CD14-positive monocyte (primary cell): ENCODE measurements around the gene HMOX1. TPM values are rescaled to one million over a fixed set of nuclear protein-coding genes. Genes with fewer than 3 reads are reported as not detected.
A peak's percentile ranks its signal among the peaks of the same experiment; 100 is the strongest.

Experiments
- DNase-seq, 3 donors: peaks; one replicate each; pipeline ENCODE4 v3.0.0-alpha.2; 2011 to 2022
- H2AFZ ChIP-seq: 2 replicates; pipeline ENCODE4 v1.6.0; 2012; ENCODE audit warnings: mild to moderate bottlenecking, low read depth, low read length, inconsistent platforms; ENCODE audit not compliant: insufficient read depth, poor library complexity, severe bottlenecking
- H3K27ac ChIP-seq, 2 donors: 1 replicate in 1 of 2; 2 replicates in 1 of 2; pipeline ENCODE4 v1.5.1; 2012 to 2013; ENCODE audit warnings: low read length in 2 of 2, control low read depth in 1 of 2, inconsistent platforms in 1 of 2, low read depth in 1 of 2, mild to moderate bottlenecking in 1 of 2
- H3K27me3 ChIP-seq, 2 donors: one replicate each; pipeline versions ENCODE4 v1.6.0 to v1.6.1; 2011 to 2013; ENCODE audit warnings: low read length in 2 of 2; ENCODE audit not compliant: control insufficient read depth in 2 of 2, insufficient read depth in 2 of 2
- H3K36me3 ChIP-seq, 2 donors: replicated peaks in 1 of 2; 1 replicate in 1 of 2; 2 replicates in 1 of 2; pipeline versions ENCODE4 v1.5.1 to v1.6.1; 2012 to 2013; ENCODE audit warnings: low read length in 2 of 2, control low read depth in 1 of 2, inconsistent platforms in 1 of 2, mild to moderate bottlenecking in 1 of 2; ENCODE audit not compliant: insufficient read depth in 2 of 2, control insufficient read depth in 1 of 2
- H3K4me1 ChIP-seq, 2 donors: 1 replicate in 1 of 2; 2 replicates in 1 of 2; pipeline versions ENCODE4 v1.5.1 to v1.6.1; 2012 to 2013; ENCODE audit warnings: low read length in 2 of 2, control low read depth in 1 of 2, inconsistent platforms in 1 of 2, mild to moderate bottlenecking in 1 of 2, moderate library complexity in 1 of 2; ENCODE audit not compliant: insufficient read depth in 2 of 2, control insufficient read depth in 1 of 2
- H3K4me2 ChIP-seq: replicated peaks from 2 replicates; pipeline ENCODE3; 2012; ENCODE audit warnings: low read length, moderate library complexity, mild to moderate bottlenecking; ENCODE audit not compliant: poor library complexity, severe bottlenecking; ENCODE audit errors: extremely low read depth
- H3K4me3 ChIP-seq, 3 experiments: fragments of 200-600 bp in 1 of 3; sonication (generic) in 1 of 3; replicated peaks in 1 of 3; 1 replicate in 2 of 3; 2 replicates in 1 of 3; pipeline ENCODE4 v1.5.1; 2011 to 2013; ENCODE audit warnings: low read length in 3 of 3, mild to moderate bottlenecking in 3 of 3, control low read depth in 2 of 3, low read depth in 2 of 3, inconsistent platforms in 1 of 3, moderate library complexity in 1 of 3
- H3K79me2 ChIP-seq: 2 replicates; pipeline ENCODE4 v1.6.0; 2012; ENCODE audit warnings: mild to moderate bottlenecking, control low read depth, inconsistent platforms, low read length, moderate library complexity; ENCODE audit not compliant: insufficient read depth
- H3K9ac ChIP-seq: 2 replicates; pipeline ENCODE4 v1.6.0; 2017; ENCODE audit warnings: low read length, mild to moderate bottlenecking; ENCODE audit not compliant: insufficient read depth, poor library complexity, severe bottlenecking
- H3K9me3 ChIP-seq, 2 donors: replicated peaks in 1 of 2; 1 replicate in 1 of 2; 2 replicates in 1 of 2; pipeline versions ENCODE4 v1.5.1 to v1.6.1; 2012 to 2013; ENCODE audit warnings: low read length in 2 of 2, control low read depth in 1 of 2; ENCODE audit not compliant: control insufficient read depth in 1 of 2, insufficient read depth in 1 of 2
- H4K20me1 ChIP-seq: 2 replicates; pipeline ENCODE4 v1.6.0; 2012; ENCODE audit warnings: mild to moderate bottlenecking, low read length, control low read depth, moderate library complexity; ENCODE audit not compliant: insufficient read depth
- H3K27ac Mint-ChIP-seq, 7 donors: one replicate each; pipeline ENCODE4 v1.8.0; 2020; ENCODE audit warnings: mild to moderate bottlenecking in 7 of 7, mixed read lengths in 7 of 7, moderate library complexity in 6 of 7, inconsistent platforms in 2 of 7
- H3K27me3 Mint-ChIP-seq, 3 donors: one replicate each; pipeline ENCODE4 v1.8.0; 2021 to 2022; ENCODE audit warnings: low read depth in 3 of 3, mild to moderate bottlenecking in 3 of 3, mixed read lengths in 3 of 3, moderate library complexity in 3 of 3, inconsistent platforms in 1 of 3
- H3K36me3 Mint-ChIP-seq, 2 donors: one replicate each; pipeline ENCODE4 v1.8.0; 2020; ENCODE audit warnings: mixed read lengths in 2 of 2, inconsistent platforms in 1 of 2, mild to moderate bottlenecking in 1 of 2
- H3K4me1 Mint-ChIP-seq: one replicate; pipeline ENCODE4 v1.8.0; 2020; ENCODE audit warnings: mild to moderate bottlenecking, mixed read lengths
- H3K4me3 Mint-ChIP-seq, 2 donors: one replicate each; pipeline ENCODE4 v1.8.0; 2020; ENCODE audit warnings: mild to moderate bottlenecking in 2 of 2, mixed read lengths in 2 of 2, moderate library complexity in 1 of 2
- H3K9me3 Mint-ChIP-seq, 7 donors: one replicate each; pipeline ENCODE4 v1.8.0; 2020 to 2022; ENCODE audit warnings: mixed read lengths in 7 of 7, mild to moderate bottlenecking in 6 of 7, moderate library complexity in 6 of 7, inconsistent platforms in 2 of 7
- WGBS: methylation state at CpG from one replicate; pipeline ENCODE4 v1.1.5; 2013; ENCODE audit warnings: missing lambda C conversion rate; ENCODE audit not compliant: insufficient coverage; 5-methylcytosine and 5-hydroxymethylcytosine counted together
- intact Hi-C, 2 donors: fragments of 100-400 bp; cut with micrococcal nuclease; formaldehyde crosslinking; loops; one replicate each; pipeline versions ENCODE4 v1.15.0 to v1.15.1; 2023
- polyA plus RNA-seq, 3 donors: library from polyadenylated mRNA; depleted of rRNA in 1 of 3; unstranded in 2 of 3; stranded (reverse) in 1 of 3; fragments of 300-500 nt in 2 of 3; fragments of >200 nt in 1 of 3; fragmentation: Illumina TruSeq in 2 of 3; gene quantifications; 1 replicate in 2 of 3; 2 replicates in 1 of 3; pipeline ENCODE4 v1.2.3, GENCODE V29; 2012 to 2021
- TF ChIP-seq, protein P1 (sequence below): fragments of 200-600 bp; IDR thresholded peaks from one replicate; pipeline ENCODE4 v1.8.0; 2022; ENCODE audit warnings: antibody characterized with exemption, mild to moderate bottlenecking

Gene HMOX1
- polyA plus RNA-seq, 3 donors, result 180 to 233 (median 193) TPM

GRCh38 chr22:35425971-35426800 is 45.3 kb downstream of the HMOX1 start:
- peaks cover 0 to 3% (median 0%) of the 10 kb centered on the region in 3 donors for H3K27me3 Mint-ChIP-seq
- no peak overlapping the region for H3K4me3 ChIP-seq
- peaks cover 53 to 76% of the 10 kb centered on the region in 2 donors for H3K36me3 Mint-ChIP-seq
- H3K27ac ChIP-seq, result peak overlapping the region in 1 of 2 donors; percentile 26
- TF ChIP-seq, protein P1, sequence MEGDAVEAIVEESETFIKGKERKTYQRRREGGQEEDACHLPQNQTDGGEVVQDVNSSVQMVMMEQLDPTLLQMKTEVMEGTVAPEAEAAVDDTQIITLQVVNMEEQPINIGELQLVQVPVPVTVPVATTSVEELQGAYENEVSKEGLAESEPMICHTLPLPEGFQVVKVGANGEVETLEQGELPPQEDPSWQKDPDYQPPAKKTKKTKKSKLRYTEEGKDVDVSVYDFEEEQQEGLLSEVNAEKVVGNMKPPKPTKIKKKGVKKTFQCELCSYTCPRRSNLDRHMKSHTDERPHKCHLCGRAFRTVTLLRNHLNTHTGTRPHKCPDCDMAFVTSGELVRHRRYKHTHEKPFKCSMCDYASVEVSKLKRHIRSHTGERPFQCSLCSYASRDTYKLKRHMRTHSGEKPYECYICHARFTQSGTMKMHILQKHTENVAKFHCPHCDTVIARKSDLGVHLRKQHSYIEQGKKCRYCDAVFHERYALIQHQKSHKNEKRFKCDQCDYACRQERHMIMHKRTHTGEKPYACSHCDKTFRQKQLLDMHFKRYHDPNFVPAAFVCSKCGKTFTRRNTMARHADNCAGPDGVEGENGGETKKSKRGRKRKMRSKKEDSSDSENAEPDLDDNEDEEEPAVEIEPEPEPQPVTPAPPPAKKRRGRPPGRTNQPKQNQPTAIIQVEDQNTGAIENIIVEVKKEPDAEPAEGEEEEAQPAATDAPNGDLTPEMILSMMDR, result no peak
- peaks cover 59 to 67% of the 10 kb centered on the region in 2 donors for H3K36me3 ChIP-seq
- no peak overlapping the region for H3K4me2 ChIP-seq
- H3K4me1 ChIP-seq, result no peaks in the 10 kb centered on the region
- H3K27ac Mint-ChIP-seq, result peak overlapping the region in 5 of 7 donors; percentile 25 to 77 (median 72)
- H3K4me1 Mint-ChIP-seq, result no peaks in the 10 kb centered on the region
- H3K9ac ChIP-seq, result no peak overlapping the region
- H2AFZ ChIP-seq, result no peak overlapping the region
- peaks cover 0 to 3% (median 0%) of the 10 kb centered on the region in 7 donors for H3K9me3 Mint-ChIP-seq
- H4K20me1 ChIP-seq, result no peaks in the 10 kb centered on the region
- DNase-seq, result no peak
- intact Hi-C loops, result no loop called here
- no peaks in the 10 kb centered on the region for H3K9me3 ChIP-seq
- no peaks in the 10 kb centered on the region for H3K79me2 ChIP-seq
- no peaks in the 10 kb centered on the region for H3K27me3 ChIP-seq
- WGBS, result 97% methylated on average over 7 of the region's 11 CpGs
- no peak overlapping the region for H3K4me3 Mint-ChIP-seq

DNA sequence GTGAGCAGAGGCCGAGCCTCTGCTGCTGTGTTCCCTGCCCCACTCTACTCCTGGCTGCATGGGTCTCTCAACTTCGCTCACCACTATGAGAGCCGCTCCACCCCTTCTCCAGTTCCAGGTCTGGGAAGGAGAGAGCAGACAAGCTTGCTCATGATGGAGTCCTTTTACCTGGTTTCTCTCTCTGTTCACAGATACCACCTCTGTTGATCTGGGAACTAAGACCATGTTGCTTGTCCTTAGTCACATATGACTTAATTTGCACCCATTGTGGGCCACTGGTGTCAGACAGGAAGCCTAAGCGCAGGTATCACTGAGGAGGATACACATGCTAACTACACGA is 45.9 kb downstream of the HMOX1 start:
- peaks cover 0 to 3% (median 0%) of the 10 kb centered on the region in 3 donors for H3K27me3 Mint-ChIP-seq
- intact Hi-C loops, result no loop called here
- Histone ChIP-seq H3K79me2 (no peaks in the 10 kb centered on the region), H3K4me2 (no peak overlapping the region), H3K4me1 (no peaks in the 10 kb centered on the region), H3K27me3 (no peaks in the 10 kb centered on the region), H3K4me3 (no peak overlapping the region), H3K27ac (no peak overlapping the region), H3K36me3 (peaks cover 57 to 65% of the 10 kb centered on the region in 2 donors), H3K9ac (no peak overlapping the region), H2AFZ (no peak overlapping the region), H4K20me1 (no peaks in the 10 kb centered on the region), H3K9me3 (no peaks in the 10 kb centered on the region)
- TF ChIP-seq, protein P1, result no peak
- 90% methylated on average over 2 of the region's 5 CpGs for WGBS
- no peak overlapping the region for H3K4me3 Mint-ChIP-seq
- H3K27ac Mint-ChIP-seq, result peak overlapping the region in 4 of 7 donors; percentile 54 to 77 (median 74)
- DNase-seq, result no peak
- H3K36me3 Mint-ChIP-seq, result peaks cover 53 to 75% of the 10 kb centered on the region in 2 donors
- H3K4me1 Mint-ChIP-seq, result no peaks in the 10 kb centered on the region
- peaks cover 0 to 5% (median 0%) of the 10 kb centered on the region in 7 donors for H3K9me3 Mint-ChIP-seq
